Neural cell (in vitro differentiated cells): ENCODE results near the gene RAPGEF2.

Experiments
- CTCF ChIP-seq: fragments of 450-650 bp; IDR thresholded peaks from 2 replicates; pipeline ENCODE4 v1.5.1; 2014; ENCODE audit warnings: antibody characterized with exemption, mild to moderate bottlenecking, moderate library complexity; ENCODE audit not compliant: poor library complexity, severe bottlenecking
- EP300 ChIP-seq: fragments of 450-650 bp; conservative IDR thresholded peaks from 2 replicates; pipeline ENCODE4 v1.6.1; 2014; ENCODE audit warnings: antibody characterized with exemption, mild to moderate bottlenecking, moderate library complexity; ENCODE audit not compliant: poor library complexity, severe bottlenecking
- EZH2 ChIP-seq: fragments of 200-600, 300-800 bp; shearing (Covaris generic), sonication (generic); IDR thresholded peaks from 2 replicates; pipeline ENCODE4 v1.6.1; 2014; ENCODE audit warnings: antibody characterized with exemption, low read length, borderline replicate concordance, mild to moderate bottlenecking; ENCODE audit not compliant: insufficient read depth, poor library complexity, severe bottlenecking
- MXI1 ChIP-seq: fragments of 450-650 bp; conservative IDR thresholded peaks from 2 replicates; pipeline ENCODE4 v1.6.1; 2014; ENCODE audit warnings: antibody characterized with exemption, mild to moderate bottlenecking; ENCODE audit not compliant: poor library complexity, severe bottlenecking
- POLR2AphosphoS5 ChIP-seq: IDR thresholded peaks from 2 replicates; pipeline ENCODE4 v1.6.1; 2012
- RAD21 ChIP-seq: fragments of 450-650 bp; conservative IDR thresholded peaks from 2 replicates; pipeline ENCODE4 v1.6.1; 2014; ENCODE audit warnings: antibody characterized with exemption, mild to moderate bottlenecking, moderate library complexity
- REST ChIP-seq: IDR thresholded peaks from 2 replicates; pipeline ENCODE4 v1.6.1; 2012; ENCODE audit warnings: borderline replicate concordance

- TF ChIP-seq CTCF = no peak
- no peak for TF ChIP-seq REST
- TF ChIP-seq POLR2AphosphoS5 = no peak
- TF ChIP-seq EP300 = no peak
- TF ChIP-seq RAD21 = no peak
- TF ChIP-seq EZH2 = no peak
- no peak for TF ChIP-seq MXI1
These were observed 4.5 kb downstream of the RAPGEF2 start for GRCh38 chr4:159107203-159107925.
